IPS DF 4.7 (cell line): ENCODE measurements around the gene RAD51B.

ENCODE experiments used
- DNase-seq: peaks from one replicate; pipeline ENCODE4 v3.0.0-alpha.2; 2013; ENCODE audit warnings: low spot score; ENCODE audit errors: extremely low read depth

RAD51B gene

DNA sequence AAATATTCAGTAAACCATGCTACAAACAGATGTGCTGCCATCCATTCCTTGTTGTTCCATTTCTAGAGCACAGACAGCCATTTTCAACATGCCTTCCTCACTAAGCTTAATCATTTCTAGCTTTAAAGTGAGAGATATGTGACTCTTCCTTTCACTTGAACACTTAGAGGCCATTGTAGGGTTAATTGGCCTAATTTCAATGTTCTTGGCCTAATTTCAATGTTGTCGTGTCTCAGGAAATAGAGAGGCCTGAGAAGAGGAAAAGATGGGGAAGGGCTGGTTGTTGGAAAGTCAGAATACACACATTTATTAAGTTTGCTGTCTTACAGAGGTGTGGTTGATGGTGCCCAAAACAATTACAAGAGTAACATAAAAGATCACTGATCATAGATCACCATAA lies 538.2 kb downstream of the RAD51B start:
- no peak for DNase-seq

DNA sequence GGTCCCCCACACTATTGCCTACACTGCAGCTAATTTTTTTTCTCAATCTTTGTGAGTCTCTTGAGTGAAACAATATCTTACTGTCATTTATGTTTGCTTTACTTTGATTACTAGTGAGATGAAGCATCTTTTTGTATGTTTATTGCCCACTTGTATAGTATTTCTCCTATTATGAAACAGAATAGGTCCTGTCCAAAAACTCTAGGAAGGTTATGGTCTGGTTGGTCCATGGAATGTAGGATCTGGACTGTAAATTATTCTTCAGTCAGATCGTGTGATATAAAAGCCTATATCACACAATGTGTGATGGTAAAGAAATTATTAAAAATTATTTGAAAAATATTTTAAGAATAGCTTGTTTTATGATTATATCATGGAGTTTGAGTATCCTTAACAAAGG lies 538.9 kb downstream of the RAD51B start:
- DNase-seq, result no peak

DNA sequence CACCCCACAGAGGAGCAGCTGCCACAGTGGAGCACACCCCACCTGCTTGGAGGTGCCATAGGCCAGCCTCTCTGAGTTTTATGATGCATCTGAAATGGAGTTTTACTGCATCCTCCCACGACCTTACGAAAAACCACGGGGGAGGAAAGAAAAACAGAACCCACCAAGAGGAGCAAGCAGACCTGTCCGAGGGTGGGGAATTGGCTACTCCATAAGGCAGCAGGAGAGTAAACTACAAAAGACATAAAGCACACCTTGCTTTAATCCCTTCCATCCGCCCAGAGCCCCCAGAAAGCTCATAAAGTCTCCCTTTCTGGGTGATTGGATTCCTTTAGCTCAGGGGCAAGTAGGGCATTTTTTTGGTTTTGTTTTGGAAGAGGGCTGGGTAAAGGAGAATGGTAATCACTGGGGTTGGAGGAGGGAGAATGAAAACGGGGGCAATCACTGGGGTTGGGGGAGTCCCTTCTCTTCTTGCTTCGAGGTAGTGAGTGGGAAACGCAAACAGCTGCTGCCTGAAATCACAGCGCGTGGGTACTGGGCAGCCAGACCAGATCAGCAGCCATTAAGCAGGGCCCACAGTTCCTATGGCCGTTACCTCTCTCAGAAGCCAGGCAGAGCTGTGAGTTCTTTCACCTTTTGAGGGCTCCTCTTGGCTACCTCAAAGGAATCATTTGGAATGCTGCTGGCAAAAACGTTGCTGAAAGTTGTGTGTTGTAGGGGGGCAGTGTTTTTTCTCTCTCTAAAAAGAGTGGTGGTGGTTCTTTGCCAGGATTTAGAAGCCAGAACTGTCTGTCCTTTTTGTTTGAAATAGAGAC lies 539.6 kb downstream of the RAD51B start:
- DNase-seq, result no peak

DNA sequence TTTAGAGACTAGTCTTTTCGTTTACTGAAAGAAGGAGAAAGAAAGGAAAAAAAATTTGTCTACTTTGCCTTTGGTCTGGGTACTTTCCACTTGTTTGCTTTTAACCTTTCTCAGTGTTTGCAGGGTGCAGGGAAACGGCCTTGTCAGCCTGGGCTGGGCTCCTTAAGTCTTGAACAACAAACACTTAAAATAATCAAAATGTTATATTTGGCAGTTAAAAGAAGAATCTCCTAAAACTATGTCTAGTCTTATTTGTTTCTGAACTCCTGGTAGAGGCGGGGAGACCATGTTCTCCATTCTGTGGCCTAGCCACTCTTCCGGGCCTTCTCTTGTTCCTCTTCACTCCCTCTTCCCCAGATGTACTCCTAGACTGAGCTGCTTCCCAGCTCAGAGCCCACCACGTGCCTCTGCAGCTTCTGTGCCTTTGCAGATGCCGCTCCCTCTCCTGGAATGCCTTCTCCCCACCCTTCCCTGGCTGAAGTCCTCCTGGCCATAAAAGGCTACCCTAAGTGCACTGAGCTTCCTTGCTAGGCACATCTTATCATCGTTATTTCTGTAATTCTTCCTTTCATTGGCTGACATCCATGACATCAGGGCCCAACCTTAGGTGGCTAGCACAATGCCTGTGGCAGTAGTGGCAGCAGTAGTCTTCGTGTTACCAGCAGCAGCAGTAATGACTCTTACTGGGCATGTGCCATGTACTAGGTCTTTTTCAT lies 540.4 kb downstream of the RAD51B start:
- no peak for DNase-seq

DNA sequence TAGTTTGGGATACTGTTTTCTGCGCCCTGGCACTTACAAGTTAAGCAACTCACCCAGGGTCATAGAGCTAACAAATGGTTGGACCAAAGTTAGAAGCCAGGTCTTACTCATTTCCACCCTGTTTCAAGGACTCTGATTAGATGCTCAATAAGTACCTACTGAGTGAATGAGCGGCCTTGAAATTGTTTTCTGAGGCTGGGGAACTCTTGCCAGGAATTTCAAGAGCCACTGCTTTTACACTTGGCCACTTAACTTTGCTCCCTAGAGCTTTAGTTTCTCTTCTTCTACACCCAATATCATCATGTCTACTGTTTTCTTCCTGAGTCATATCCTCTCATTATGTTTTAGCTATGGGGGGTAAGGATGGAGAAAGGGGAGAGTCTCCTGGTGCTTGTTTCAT lies 541.7 kb downstream of the RAD51B start:
- DNase-seq, result no peak

DNA sequence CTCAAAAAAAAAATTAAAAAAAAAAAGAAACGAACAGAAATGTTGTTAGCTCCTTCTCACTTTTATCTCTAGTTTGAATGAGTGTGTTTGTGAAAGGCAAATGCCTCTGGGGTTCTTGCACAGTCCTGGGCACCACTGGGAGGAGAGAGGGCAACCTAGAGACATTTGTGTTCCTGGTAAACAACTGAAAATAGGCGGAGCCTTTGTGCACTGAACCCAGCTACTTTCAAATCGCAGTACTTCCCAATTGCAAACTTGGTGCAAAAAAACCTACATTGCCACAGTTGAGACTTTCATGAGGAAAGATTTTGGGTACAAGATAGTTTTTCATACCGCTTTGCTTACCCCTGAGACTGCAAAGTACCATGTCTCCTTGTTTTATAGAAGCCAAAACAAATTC lies 543.3 kb downstream of the RAD51B start:
- DNase-seq, result no peak

DNA sequence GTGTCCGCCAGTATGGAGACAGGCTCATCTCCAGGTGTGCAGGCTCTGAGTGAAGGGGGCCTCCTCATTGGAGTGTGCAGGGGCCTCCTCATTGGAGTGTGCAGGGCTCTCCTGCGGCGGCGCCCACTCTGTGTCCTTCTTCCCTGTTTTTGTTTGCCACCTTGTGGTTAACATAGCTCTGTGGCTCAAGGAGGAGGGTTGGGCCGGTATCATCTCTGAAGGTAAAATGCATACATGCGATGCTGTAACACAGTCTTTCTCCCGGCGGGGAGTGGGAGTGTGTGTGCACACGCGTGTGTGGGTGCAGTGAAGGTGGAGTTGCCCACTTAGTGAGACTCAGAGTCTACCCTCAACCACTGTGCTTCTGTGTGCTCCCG lies 543.9 kb downstream of the RAD51B start:
- no peak for DNase-seq

DNA sequence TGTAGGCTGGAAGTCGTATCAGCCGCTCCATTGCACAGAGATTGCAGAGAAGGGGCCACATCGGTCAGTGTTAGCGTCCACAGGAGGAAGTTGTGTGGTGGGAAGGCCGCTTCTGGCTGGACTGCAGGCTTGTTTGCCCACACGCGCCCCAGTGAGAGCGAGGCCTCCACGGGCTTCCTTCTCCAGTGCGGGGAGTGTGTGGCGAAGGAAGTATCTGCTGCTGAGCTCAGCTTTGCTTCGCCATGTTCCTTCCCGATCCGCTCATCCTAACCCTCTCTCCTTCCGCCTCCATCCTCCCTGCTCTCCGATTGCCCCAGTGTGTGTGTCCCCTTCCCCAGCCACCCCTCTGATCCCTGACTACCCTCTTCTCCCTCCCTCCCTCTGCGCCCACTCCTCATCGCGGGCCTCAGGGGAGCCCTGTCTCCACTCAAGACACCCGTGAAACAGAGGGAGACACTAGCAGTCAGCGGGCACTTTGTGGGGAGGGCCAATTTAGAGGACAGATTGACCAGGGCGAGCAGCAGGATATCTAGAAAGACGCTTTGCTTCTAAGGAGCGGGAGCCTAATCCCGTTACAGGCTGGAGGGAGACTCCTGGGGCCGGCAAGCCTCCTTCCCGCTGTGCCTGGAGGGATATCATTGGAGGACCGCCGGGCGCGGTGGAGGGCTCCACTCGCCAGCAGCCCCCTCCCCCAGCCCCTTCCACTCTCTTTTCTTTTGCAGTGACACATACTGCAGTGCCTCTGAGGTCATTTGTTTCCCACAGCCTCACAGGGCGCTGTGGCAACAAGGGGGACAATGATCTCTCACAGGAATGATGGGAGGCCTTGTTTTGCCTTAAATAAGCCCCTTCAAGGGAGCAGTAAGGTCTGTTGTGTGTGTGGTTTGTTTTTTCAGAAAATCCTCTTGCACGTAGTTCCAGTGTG lies 544.5 kb downstream of the RAD51B start:
- DNase-seq, result no peak

DNA sequence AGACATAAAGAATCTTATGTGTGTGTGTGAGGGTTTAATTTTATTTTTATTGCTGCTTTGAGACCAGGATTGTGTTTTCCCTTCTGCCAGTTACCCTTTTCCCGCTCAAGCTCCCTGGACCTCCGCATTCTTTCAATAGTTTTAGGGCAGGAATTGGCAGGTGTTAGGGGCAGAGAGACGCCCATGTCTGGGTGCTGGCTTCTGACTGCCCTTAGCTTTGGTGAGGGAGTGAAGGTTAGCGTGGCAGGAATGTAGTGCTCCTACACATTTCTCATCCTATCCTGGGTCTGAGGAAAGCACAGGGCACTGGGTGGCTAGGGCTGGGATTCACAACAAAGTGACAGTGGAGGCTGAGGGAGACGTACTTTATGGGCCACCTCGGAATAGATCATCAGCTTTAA lies 545.2 kb downstream of the RAD51B start:
- DNase-seq, result no peak

DNA sequence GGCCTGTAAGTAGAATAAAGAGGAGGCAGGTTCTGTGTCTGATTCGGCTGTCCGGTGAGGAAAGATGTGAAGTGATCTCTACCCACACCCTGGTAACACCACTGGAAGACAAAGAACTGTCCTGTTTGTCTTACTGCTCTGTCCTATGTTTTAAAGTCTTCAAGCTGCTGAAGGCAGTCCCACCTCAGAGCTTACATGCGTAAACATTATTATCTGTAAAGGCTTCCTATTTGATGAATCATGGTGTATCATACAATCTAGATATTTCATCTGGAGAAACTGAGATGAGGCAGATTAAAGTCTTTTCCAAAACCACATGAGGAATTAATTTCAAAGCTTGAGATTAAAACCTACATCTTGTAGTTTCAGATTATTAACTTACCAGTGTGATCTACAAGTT lies 545.6 kb downstream of the RAD51B start:
- DNase-seq, result no peak

DNA sequence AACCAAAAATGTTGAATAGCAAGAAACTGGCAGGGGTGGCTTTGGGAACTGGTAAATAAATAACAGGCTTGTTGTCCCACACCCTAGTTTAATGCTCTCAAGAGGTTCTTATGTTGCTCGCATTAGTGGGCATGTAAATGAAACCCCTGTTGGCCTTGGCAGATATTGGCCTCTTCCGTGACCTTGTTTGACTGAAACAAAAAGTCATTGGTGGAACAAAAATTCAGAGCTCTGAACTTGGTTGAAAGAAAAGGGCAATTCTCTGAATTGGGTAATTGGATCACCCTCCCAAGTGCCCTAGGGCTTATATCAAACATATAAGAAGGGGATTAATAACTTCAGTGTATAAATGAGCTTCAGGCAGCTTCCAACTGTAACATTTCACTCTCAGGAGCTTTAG lies 547.1 kb downstream of the RAD51B start:
- no peak for DNase-seq

DNA sequence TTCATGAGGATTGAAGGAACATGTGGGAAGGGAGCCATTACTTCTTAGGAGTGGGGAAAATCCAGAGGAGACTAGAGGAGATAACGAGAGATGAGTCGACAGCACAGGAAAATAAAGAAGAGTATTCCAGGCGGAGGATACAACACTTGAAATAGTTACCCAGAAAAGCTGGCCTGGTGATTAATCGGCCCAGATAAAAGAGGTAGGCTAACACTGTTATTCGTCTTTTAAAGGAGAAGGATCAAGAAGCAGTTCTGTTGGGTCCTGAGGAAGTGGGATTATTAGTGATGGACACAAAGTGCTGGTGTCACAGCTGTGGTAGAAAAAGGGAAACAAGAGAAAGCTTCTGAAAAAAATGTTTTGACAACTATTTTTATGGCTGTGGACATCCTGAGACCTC lies 548.0 kb downstream of the RAD51B start:
- DNase-seq, result no peak

DNA sequence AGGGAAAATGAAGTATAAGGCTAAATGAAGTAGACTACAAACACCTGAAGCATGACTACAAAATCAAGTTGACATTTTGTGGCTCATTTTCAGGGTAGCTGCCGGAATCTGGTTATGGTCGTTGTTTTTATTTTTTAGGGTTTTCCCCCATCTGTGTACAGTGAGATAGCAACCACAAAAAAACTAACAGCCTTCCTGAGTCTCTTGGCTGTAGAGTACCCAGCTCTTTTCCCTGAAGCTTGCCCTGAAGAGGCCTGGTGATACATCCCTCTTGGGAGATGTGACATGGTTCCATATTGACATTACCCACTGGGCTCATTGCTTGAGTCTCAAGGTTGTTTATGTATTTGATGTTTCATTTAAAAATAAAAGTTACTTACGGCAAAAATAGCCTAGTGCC lies 549.3 kb downstream of the RAD51B start:
- DNase-seq, result no peak

DNA sequence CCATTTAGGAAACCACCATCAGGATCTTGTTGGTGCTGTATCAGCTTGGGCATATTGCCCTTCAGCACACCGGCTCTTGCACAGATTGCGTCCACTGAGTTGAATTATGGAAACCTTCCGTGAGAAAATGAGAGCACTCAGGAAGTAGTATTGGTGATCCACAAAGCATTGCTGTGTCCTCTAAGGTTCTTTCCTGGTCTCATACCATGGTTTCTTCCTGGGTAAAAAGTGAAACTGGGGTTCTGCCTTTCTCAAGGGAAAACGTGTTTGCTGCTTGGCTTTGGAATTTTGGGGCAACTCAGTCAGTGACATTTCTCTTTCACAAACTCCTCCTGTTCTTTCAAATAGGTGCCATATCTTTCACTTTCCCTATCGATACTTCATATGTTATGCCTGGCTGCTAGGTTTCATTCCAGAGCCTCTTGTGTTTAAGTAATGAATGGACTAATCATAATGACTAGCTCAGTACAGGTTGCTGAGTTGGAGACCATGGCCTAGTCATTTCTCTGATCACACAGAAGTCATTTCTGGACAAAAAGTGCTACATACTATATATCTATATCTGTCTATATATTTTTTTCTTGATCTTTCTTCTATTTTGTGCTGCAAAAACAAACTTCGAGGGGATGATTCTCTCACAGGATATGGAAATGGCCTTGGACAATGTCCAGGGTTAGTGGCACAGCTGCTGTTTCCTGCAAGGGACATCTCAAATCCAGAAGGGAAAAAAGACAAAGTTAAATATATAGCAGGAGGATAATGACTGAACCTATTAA lies 549.9 kb downstream of the RAD51B start:
- no peak for DNase-seq

DNA sequence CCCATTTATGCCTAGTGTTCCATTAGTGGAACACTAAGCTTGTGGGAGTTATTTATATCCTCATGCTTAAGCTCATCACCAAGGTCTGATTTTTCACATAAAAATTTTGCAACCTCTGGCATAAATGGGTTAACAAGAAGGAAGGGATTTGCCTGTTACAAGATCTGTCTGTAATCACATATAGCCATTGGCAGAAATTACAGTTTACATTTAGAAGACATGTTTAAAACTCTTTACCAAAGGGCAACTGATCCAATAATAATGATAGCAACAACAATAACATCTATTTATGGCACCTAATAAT lies 550.4 kb downstream of the RAD51B start:
- DNase-seq, result no peak

DNA sequence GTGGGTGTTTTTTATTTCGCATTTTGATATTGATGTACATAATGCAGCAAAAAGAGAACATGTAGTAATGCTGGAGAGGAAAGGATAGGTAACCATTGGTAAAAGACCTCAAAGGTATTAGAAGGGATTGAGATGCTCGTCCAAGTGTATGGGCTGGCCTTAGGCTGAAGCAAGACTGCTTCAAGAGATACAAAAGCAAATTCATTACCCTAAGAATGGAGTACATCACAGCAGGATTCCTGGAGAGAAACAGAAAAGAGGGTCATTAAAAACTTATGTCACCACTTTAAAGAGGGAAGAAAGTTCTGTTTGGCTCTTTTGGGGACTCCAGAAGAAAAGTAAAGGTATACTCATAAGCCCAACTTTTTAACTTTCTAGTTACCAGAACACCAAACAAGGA lies 552.8 kb downstream of the RAD51B start:
- DNase-seq, result no peak

DNA sequence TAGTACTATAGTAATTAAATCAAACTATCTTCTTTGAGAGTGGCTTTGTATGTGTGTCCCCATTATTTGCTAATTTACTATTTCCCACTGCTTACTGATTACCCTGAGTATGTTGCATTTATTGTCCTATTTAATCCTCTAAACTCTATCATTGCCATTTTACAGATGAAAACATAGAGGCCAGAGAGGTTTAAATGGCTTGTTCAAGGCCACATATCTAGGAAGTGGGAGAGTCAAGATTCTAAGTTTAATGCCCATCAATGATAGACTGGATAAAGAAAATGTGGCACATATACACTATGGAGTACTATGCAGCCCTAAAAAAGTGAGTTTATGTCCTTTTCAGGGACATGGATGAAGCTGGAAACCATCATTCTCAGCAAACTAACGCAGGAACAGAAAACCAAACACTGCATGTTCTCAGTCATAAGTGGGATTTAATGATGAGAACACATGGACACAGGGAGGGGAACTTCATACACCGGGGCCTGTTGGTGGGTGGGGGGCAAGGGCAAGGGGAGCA lies 553.6 kb downstream of the RAD51B start:
- DNase-seq, result no peak

DNA sequence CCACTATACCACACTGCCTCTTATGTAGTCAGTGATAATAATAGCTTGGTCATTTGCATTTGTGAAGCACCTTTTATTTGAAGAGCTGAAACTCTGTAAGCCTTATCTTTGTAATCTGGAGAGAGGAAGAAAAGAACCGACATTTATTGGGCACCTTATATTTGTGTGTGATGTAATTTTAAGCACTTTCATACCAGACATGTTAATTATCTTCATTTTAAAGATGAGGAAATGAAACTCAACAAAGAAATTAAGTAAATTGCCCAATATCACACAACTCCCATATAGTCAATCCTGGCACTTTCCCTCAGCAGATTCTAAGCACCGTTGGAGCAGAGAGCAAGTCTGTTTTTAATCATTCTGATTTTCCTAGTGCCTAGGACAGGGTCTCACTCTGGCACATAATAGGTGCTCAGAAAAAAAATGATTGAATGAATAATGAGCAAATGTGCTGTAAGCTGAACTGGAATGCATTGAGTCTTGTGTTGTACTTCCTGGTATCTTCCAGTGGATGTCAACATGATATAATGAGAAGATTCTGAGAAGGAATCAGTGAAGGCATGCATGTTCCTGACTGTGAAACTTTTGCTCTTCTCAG lies 554.4 kb downstream of the RAD51B start:
- DNase-seq, result no peak

DNA sequence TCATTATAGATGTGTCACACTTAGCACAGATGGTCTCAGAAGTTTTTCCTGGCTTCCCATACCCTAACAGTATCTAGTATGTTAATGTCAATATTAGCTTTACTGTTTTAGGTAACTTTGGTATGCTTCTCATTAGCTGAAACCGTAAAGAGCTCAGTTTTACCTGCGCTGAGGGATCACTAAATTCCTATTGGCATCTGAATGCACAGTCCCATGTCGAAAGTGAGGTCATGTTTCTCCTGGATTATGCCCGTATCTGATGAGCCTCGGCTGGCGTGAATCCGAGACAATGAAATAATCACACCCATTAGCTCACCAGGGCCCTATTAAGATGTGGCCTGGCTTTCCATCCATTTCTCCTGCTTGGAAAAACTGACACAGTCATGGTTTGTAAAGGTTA lies 555.1 kb downstream of the RAD51B start:
- DNase-seq, result no peak

DNA sequence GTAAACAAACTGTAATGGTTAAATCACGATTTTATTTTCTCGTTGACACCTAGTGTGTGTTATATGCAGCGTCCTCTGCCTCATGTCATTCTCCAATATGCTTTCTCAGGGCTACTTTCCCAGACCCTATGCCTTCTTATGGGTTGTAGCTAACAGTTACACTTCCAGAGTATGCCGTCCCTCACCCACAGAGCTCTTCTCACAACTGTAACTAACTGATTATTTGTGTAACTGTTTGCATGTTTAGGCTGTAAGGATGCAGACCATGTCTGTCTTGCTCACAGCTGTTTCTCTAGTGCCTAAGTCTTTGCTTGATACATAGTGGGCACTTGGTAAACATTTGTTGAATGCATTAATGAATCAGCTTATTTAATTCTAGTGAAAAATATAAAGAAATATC lies 555.8 kb downstream of the RAD51B start:
- no peak for DNase-seq
